H54 (cell line): ENCODE results near the gene SUSD1.

ENCODE experiments used
- DNase-seq: peaks from one replicate; pipeline ENCODE4 v3.0.0; 2011; ENCODE audit warnings: low spot score, mixed read lengths; ENCODE audit not compliant: insufficient read length
- FAIRE-seq: peaks from 3 replicates; lab custom pipeline; 2011; peaks lifted over from hg19 to GRCh38; lab: Jason Lieb, UNC
- POLR2A ChIP-seq: IDR thresholded peaks from 2 replicates; pipeline ENCODE4 v1.6.1; 2011; ENCODE audit warnings: low read depth, mild to moderate bottlenecking, low read length

Gene SUSD1

DNA sequence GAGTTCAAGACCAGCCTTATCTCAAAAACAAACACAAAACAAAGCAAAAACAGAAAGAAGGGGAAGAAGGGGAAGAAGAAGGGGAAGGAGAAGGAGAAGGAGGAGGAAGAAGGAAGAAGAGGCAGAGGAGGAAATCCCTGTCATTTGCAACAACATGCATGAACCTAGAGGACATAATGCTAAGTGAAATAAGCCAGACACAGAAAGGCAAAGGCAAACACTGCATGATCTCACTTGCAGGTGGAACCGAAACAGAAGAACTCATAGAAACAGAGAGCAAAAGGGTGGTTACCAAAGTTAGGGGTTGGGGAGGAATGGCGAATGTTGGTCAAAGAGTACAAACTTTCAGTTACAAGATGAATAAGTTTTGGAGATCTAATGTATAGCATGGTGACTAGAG is 143.1 kb downstream of the SUSD1 start:
- DNase-seq: no peak
- TF ChIP-seq POLR2A: no peak
- peak; percentile 72 for FAIRE-seq

DNA sequence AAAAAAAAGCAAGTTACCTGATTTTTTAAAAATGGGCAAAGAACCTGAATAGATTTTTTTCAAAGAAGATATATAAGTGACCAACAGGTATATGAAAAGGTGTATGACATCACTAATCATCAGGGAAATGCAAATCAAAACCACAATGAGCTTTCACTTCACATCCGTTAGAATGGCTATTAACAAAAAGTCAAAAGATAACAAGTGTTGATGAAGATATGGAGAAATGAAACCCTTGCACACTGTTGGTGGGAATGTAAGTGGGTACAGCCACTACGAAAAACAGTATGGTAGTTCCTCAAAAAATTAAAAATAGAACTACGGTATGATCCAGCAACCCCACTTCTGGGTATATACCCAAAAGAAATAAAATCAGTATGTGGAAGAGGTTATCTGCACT is 143.7 kb downstream of the SUSD1 start:
- no peak for FAIRE-seq
- DNase-seq: no peak
- TF ChIP-seq POLR2A: no peak

DNA sequence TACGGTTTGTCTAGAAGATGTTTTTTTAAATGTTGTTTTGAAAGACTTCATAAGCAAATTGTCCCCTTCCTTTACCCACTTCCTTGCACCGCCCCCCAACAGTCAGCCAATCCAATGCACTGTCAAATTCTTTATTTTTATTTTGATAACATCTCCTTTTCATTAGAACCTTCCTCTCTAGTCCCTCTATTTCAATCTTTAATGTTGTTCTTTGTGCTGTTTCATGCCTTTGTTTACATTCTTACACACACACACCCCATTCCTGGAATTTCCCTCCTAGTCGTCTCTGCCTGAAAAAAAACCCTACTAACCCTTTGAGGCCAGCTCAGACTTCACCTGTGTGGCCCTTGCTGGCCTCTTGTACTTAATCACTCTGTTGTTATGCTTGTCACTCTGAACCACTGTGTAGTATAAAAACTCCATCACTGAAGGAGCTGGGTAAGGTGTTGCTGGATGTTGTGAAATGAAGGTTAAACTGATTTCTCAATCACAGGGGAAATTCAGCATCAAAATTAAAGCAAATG is 145.1 kb downstream of the SUSD1 start:
- peak; percentile 98 for FAIRE-seq
- no peak for DNase-seq
- no peak for TF ChIP-seq POLR2A

DNA sequence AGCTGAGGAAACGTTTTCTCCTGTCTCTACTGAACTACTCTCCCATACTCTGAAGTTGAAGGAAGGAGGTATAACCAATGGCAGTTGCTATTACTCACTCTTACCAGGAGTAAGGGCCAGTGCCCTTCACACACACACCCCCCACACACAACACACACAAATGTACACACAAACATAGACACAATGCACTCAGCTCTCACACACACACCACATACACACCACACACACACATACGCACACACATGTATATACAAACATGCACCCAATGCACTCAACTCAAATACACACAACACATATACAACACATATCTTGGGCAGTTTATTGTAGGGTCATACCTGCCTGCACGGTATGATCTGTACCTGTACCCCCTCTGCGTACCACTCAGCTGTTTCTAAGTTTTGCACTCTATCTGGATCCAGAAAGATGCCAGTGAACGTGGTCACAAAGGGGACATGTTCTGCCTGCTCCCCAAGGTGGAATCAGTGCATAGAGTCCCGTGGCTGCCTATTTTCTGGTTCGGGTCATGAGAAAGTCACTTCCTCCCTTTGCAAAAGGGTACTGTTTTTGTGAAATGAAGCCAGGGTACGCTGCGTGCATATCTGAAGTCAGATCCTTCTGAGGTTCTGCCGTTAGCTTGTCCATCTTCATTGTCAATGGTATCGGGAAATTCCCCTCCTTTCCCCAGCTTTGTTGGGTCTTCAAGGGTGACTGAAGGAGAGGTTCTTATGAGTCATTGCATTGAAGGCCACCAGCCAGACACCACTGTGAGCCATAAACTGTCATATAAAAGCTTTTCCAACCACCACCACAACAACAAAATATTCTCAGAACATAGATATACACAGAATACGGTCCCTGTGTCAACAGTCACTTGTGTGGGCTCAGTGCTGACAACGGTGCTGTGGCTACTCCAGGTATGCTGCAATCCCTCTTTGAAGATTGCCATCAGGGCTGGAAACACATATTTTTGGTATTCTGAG is 146.6 kb downstream of the SUSD1 start:
- TF ChIP-seq POLR2A: no peak
- FAIRE-seq: peak; percentile 92
- DNase-seq: no peak

DNA sequence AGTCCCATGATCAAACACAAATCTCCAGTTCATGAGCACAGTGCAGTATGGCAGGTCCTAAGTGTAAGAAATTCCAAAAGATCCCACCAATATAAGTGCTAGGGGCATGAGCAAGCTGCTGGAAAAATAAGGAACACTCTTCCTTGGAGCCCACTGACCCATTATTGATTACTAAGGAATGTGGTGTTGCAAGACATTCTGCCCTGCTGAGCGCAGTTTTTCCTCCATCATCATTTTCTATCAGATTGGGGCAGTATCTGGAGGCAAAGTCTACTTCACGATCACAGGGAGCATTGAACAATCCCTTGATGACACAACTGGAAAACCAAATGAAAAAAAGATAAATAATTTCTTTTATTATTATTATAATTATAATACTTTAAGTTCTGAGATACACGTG is 149.2 kb downstream of the SUSD1 start:
- no peak for DNase-seq
- no peak for FAIRE-seq
- TF ChIP-seq POLR2A: no peak

DNA sequence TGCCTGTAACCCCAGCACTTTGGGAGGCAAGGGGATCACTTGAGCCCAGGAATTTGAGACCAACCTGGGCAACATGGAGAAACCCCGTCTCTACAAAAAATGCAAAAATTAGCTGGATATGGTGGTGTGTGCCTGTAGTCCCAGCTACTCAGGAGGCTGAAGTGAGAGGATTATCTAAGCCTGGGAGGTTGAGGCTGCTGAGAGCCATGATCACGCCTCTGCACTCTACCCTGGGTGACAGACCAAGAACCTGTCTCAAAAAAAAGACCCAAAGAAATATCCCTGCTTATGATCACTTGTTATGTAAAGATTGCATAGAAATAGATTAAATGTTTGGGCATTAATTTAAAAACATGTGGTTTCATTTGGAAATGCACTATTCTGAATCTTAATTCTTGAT is 153.4 kb downstream of the SUSD1 start:
- DNase-seq (no peak), FAIRE-seq (no peak)
- TF ChIP-seq POLR2A: no peak

DNA sequence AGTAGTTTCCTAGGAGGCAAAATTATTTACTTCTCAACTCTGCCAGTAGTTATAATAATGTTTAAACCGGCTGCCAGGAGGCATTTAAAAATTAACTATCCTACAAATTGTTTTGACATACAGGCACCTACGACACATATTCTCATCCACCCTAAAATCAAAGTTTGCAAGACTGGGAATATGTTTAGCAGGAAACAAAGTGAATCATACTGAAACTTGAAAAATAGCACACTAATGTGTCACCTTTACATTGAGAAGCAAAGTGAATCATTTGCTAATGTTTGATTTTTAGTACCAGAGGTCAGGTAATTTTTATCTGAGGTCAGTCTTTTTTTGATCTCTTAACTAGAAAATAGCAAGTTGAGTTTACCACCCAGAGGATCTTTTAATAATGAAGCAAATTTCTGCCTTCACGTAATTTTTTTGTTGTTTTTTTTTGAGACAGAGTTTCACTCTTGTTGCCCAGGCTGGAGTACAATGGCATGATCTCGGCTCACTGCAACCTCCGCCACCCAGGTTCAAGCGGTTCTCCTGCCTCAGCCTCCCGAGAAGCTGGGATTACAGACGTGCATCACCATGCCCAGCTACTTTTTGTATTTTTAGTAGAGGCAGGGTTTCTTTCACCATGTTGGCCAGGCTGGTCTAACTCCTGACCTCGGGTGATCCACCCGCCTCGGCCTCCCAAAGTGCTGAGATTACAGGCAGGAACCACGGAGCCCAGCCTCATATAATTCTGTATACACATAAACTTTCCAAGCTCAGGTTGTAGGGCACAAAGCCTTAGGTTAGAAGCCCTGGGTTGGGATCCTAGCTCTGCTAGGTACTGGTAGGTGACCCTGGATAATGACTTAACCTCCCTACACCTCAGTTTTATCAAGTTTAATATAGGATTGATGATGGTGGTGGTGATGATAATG is 154.2 kb downstream of the SUSD1 start:
- peak; percentile 96 for FAIRE-seq
- peak; percentile 50 for DNase-seq
- TF ChIP-seq POLR2A: no peak

DNA sequence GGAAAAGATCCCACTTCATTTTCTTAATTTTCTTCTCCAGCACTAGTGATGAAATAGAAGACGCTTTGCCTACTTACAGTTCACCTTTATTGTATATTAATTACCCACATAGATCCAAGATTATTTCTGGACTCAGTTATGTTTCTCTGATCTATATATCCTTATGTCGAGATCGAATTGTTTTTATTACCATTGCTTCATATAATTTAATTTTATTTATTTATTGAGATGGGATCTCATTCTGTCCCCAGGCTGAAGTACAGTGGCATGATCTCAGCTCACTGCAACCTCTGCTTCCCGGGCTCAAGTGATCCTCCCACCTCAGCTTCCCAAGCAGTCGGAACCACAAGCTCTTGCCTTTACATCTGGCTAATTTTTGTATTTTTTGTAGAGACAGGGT is 157.2 kb downstream of the SUSD1 start:
- FAIRE-seq: no peak
- no peak for TF ChIP-seq POLR2A
- DNase-seq: no peak

DNA sequence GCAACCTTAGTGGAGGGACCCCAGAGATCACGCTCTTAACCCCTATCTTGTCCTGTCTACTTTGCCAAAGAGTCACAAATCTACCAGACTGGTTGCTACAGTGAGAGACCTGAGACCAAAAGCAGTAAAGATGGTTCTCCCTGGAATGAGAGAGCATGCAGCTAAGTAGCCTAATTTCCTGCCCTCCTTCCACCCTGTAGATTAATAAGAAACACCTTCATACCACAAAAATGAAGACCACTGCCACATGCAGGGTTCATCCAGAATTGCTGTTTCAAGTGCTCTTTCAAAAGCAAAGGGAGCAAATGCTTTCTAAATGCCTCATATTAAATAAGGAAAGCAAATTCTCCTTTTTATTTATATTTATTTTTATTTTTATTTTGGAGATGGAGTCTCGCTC is 159.4 kb downstream of the SUSD1 start:
- TF ChIP-seq POLR2A: no peak
- DNase-seq (no peak), FAIRE-seq (no peak)

DNA sequence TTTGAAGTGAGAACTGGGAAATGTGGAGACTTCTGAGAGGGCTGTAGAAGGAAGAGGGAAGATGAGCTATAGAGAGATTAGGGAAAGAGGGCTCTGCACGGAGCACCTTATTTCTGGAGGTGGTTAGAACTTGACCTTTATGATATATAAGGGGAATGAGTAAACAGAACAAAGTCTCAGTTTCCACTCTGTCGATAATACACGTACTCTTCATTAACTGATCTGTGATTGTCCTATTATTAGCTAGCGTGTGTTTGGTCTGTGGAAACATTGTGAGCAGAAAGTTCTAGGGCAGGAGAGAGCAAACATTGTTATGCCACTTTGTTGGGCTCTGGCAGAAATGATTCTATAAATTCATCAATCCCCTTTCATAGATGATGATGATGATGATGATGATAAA is 159.9 kb downstream of the SUSD1 start:
- no peak for TF ChIP-seq POLR2A
- no peak for FAIRE-seq
- no peak for DNase-seq

DNA sequence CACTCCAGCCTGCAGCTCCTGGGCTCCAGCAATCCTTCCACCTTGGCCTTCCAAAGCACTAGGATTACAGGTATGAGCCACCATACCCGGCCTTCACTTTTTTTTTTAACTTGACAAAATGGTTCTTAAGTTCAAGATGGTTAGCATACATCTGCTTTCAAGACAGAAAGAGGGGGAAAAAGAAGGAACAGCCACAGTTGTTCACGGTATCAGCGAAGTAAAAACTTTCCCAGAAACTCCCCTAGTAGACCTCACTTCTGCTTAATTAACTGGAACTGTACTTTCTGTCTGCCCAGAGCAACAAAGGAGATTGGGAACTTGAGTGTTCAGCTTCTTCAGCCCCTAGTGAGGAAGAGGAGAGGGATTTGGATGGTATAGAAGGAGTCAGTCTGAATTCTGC is 161.8 kb downstream of the SUSD1 start:
- DNase-seq (no peak), FAIRE-seq (no peak)
- TF ChIP-seq POLR2A: no peak

DNA sequence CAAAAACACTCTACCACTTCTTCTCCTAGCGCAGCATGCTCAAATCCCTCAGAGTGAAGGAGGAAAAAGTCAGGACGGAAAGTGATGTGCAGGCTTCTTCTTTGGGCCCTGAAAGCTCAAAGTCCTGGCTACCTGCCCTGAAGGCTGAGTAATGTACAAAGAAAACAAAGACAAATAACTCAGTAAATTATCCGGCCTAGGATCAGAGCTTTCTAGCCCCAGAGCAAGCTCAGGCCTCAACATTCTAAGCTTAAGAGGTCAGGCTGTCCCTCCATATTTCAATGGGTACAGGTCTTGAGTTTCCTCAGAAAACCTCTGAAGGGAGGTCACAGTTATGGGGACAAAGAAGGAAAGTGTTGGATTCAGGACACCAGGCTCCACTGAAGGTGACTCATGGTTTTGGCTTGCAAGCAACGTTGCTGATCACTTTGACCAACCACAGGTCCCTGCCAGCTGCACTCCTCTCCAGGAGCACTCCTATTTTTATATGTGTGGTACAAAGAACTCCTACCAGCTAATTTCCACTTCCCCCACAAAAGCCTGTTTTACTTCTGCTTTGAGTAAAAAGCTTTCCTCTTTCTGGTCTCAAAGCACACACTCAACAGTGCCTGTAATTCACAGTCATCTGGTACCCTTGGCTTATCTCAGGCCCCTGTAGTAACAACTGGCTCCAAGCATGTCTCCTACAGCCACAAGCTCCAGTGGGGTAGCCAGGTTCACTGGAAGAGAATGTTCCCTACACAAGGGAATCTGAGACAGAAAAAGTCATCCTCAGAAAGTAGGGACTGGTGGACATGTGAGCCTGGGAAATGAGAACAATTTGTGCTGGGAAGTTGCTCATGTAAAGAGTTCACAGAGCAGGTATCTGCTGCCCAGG is 162.8 kb downstream of the SUSD1 start:
- no peak for TF ChIP-seq POLR2A
- FAIRE-seq (peak; percentile 95), DNase-seq (peak; percentile 57)

DNA sequence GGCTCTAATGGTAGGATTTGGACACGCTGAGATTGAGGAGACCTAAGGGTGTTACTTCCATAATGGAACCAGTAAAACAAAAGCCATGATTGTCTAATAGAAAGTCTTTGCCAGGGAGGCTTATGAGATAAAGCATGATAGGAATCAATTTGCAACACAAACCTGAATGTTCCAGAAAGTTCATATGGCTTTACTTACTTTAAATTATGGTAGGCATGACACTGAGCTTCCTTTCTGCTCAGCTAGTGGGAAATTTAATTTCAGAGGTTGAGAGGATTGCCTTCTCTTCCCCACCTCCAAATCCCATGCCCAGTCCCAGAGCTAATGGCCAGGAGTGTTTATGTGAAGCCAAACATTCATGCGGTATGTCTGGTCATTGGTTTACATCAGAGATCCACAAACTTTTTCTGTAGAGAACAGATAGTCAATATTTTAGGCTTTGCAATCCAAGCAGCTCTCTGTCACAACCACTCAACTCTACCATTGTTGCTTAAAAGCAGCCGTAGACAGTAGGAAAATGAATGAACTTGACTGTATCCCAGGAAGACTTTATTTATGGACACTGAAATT is 164.0 kb downstream of the SUSD1 start:
- no peak for TF ChIP-seq POLR2A
- DNase-seq (no peak), FAIRE-seq (no peak)
